Chondrocyte (in vitro differentiated cells): Measurements from ENCODE around the gene TMPRSS9. TPM values are rescaled to one million over a fixed set of nuclear protein-coding genes. Genes with fewer than 3 reads are reported as not detected.
A peak's percentile ranks its signal among the peaks of the same experiment; 100 is the strongest.
"Not testable (repeated sequence)": the region's sequence is repeated elsewhere in the genome, so short reads cannot be mapped to it uniquely, and the experiment has no call there.

Experiments used
- DNase-seq: peaks from one replicate; pipeline ENCODE4 v3.0.0; 2021; ENCODE audit warnings: mixed read lengths, low spot score
- H3K27ac Mint-ChIP-seq: one replicate; pipeline ENCODE4 v1.8.0; 2021; ENCODE audit warnings: mild to moderate bottlenecking, moderate library complexity, mixed read lengths; ENCODE audit not compliant: unreplicated experiment
- H3K27me3 Mint-ChIP-seq: 2 replicates; pipeline ENCODE4 v1.8.0; 2021; ENCODE audit warnings: low read depth, mixed read lengths
- H3K36me3 Mint-ChIP-seq: 2 replicates; pipeline ENCODE4 v1.8.0; 2021; ENCODE audit warnings: low read depth, mixed read lengths
- H3K4me1 Mint-ChIP-seq: 2 replicates; pipeline ENCODE4 v1.8.0; 2021; ENCODE audit warnings: low read depth, mild to moderate bottlenecking, mixed read lengths
- H3K4me3 Mint-ChIP-seq: one replicate; pipeline ENCODE4 v1.8.0; 2021; ENCODE audit warnings: mild to moderate bottlenecking, moderate library complexity, mixed read lengths; ENCODE audit not compliant: unreplicated experiment
- H3K9me3 Mint-ChIP-seq: 2 replicates; pipeline ENCODE4 v1.8.0; 2021; ENCODE audit warnings: low read depth, mixed read lengths
- total RNA-seq: library from RNA; stranded (reverse); gene quantifications from 3 replicates; pipeline ENCODE4 v1.2.1, GENCODE V29; 2021
- TF ChIP-seq, protein P1 (sequence below): fragments of 200-600 bp; sonication (generic); IDR thresholded peaks from 2 replicates; pipeline ENCODE4 v1.5.0; 2021; ENCODE audit warnings: antibody characterized with exemption, mild to moderate bottlenecking, moderate library complexity

Gene TMPRSS9
- total RNA-seq, 1 donor from 2014 or later: 0.15 TPM

DNA sequence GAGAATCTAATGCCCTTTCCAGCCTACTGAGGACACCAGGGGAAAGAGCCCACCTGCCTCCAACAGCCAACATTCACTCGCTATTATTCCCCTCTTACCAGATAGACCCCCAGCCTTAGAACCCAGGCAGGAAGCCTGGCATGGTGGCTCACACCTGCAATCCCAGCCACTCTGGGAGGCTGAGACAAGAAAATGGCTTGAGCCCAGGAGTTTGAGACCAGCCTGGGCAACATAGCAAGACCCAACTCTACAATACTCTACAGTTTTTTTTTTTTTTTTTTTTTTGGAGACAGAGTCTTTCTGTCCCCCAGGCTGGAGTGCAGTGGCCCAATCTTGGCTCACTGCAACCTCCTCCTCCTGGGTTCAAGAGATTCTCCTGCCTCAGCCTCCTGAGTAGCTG, 100.2 kb downstream of the TMPRSS9 start:
- Mint-ChIP-seq H3K27ac (no peak overlapping the region), H3K9me3 (no peaks in the 10 kb centered on the region), H3K27me3 (no peaks in the 10 kb centered on the region)

DNA sequence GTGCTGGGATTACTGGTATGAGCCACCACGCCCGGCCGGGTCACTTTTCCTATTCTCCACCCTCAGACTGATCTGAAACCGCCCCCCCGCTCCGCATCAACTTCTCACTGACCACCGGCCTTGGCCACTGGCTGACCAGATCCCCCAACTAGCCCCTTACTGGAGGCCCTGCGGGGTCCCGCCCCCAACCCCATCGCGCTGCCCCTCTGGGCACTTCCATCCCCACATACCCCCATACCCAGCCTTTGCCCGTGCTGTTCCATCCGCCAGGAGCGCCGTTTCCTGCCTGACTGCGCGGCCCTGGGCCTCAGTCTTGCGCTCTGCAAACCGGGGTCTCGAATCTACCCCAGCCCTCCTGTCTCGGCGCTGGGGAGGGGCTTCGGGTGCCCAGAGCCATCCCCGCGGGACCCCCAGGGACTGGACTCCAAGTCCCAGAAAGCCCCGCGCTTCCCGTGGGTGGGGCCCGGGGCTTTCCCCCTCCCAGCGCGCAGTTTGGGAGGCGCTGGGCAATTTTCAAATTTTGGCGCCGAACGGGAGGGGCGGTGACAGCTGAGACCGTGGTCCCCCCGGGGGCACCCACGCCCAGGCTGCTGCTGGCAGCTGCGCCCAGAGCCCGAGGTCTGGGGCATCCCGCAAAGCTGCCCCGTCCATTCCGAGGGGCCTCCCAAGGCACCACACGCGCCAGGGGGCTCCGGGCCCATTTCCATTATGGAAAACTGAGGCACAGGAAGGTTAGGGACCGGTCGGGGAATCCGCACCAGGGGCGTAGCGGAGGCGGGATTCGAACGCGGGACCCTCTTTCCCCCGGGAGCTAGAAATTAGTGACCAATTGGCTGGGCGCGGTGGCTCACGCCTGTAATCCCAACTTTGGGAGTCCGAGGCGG, 101.9 kb downstream of the TMPRSS9 start:
- Mint-ChIP-seq H3K4me1 (peaks cover 22% of the 10 kb centered on the region), H3K27ac (peak overlapping the region; percentile 59), H3K4me3 (peak overlapping the region; percentile 77), H3K9me3 (no peaks in the 10 kb centered on the region), H3K36me3 (no peaks in the 10 kb centered on the region), H3K27me3 (no peaks in the 10 kb centered on the region)
- TF ChIP-seq, protein P1, sequence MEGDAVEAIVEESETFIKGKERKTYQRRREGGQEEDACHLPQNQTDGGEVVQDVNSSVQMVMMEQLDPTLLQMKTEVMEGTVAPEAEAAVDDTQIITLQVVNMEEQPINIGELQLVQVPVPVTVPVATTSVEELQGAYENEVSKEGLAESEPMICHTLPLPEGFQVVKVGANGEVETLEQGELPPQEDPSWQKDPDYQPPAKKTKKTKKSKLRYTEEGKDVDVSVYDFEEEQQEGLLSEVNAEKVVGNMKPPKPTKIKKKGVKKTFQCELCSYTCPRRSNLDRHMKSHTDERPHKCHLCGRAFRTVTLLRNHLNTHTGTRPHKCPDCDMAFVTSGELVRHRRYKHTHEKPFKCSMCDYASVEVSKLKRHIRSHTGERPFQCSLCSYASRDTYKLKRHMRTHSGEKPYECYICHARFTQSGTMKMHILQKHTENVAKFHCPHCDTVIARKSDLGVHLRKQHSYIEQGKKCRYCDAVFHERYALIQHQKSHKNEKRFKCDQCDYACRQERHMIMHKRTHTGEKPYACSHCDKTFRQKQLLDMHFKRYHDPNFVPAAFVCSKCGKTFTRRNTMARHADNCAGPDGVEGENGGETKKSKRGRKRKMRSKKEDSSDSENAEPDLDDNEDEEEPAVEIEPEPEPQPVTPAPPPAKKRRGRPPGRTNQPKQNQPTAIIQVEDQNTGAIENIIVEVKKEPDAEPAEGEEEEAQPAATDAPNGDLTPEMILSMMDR: peak; percentile 44
- DNase-seq: no peak

More for the DNA sequence above, 100.2 kb downstream of the TMPRSS9 start:
- TF ChIP-seq, protein P1: no peak
- Mint-ChIP-seq H3K4me1 (peaks cover 26% of the 10 kb centered on the region), H3K36me3 (no peaks in the 10 kb centered on the region), H3K4me3 (no peak overlapping the region)
- DNase-seq: no peak

DNA sequence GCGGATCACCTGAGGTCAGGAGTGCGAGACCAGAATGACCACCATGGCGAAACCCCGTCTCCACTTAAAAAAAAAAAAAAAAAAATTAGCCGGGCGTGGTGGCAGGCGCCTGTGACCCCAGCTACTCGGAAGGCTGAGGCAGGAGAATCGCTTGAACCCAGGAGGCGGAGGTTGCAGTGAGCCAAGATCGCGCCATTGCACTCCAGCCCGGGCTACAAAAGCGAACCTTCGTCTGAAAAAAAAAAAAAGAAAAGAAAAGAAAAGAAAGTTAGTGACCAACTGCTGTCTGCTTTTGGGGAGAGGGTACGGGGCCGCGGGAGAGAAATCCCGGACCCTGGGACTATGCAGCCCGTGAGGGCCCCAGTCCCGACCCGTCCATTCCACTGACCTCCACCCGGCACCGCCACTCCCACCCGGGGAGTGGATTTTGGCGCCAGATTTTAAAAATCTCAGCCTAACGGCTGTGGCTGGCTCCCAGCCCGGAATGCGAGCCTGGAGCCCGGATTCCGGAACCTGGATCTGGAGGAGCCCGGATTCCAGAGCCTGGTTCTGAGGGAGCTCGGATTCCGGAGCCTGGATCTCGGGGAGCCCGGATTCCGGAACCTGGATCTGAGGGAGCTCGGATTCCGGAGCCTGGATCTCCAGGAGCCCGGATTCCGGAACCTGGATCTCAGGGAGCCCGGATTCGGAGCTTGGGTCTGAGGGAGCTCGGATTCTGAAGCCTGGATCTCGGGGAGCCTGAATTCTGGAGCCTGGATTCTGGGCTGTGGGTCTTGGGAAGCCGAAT, 102.8 kb downstream of the TMPRSS9 start:
- peaks cover 17% of the 10 kb centered on the region for H3K4me1 Mint-ChIP-seq
- TF ChIP-seq, protein P1: no peak
- peak overlapping the region; percentile 69 for H3K27ac Mint-ChIP-seq
- no peaks in the 10 kb centered on the region for H3K27me3 Mint-ChIP-seq
- H3K4me3 Mint-ChIP-seq: peak overlapping the region; percentile 77
- H3K36me3 Mint-ChIP-seq: no peaks in the 10 kb centered on the region
- H3K9me3 Mint-ChIP-seq: no peaks in the 10 kb centered on the region
- DNase-seq: peak; percentile 93

DNA sequence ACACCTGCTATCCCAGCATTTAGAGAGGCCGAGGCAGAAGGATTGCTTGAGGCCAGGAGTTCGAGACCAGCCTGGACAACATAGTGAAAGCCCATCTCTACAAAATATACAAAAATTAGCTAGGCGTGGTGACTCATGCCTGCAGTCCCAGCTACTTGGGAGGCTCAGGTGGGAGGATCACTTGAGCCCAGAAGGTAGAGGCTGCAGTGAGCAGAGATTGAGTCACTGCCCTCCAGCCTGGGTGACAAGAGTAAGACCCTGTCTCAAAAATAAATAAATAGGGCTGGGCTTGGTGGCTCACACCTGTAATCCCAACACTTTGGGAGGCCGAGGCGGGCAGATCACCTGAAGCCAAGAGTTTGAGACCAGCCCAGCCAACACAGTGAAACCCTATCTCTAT, 103.6 kb downstream of the TMPRSS9 start:
- H3K27me3 Mint-ChIP-seq, H3K36me3 Mint-ChIP-seq, DNase-seq, H3K9me3 Mint-ChIP-seq, H3K4me3 Mint-ChIP-seq: not testable (repeated sequence)
- peak overlapping the region; percentile 1 for H3K27ac Mint-ChIP-seq
- H3K4me1 Mint-ChIP-seq: peaks cover 21% of the 10 kb centered on the region

DNA sequence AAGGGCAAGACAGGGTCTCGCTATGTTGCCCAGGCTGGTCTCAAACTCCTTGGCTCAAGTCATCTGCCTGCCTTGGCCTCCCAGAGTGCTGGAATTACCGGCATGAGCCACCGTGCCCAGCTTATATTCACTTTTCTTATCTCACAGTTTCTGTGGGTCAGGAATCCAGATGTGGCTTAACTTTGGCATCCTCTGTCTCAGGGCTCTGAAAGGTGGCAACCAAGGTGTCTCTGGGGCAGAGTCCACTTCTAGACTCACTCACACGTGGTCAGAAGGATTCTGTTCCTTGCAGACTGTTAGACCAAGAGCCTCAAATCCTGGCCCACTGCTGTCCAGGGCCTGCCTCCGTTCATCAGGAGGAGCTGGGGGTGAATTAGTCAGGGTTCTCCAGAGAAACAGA, 104.3 kb downstream of the TMPRSS9 start:
- no peak for DNase-seq
- Mint-ChIP-seq H3K27ac (peak overlapping the region; percentile 49), H3K36me3 (no peaks in the 10 kb centered on the region), H3K4me3 (no peak overlapping the region), H3K9me3 (no peaks in the 10 kb centered on the region), H3K27me3 (no peaks in the 10 kb centered on the region), H3K4me1 (peaks cover 28% of the 10 kb centered on the region)
- TF ChIP-seq, protein P1: no peak
